Measurements from ENCODE around the gene USP31.
"Not testable (repeated sequence)": the region's sequence is repeated elsewhere in the genome, so short reads cannot be mapped to it uniquely, and the experiment has no call there.

USP31 gene

DNA sequence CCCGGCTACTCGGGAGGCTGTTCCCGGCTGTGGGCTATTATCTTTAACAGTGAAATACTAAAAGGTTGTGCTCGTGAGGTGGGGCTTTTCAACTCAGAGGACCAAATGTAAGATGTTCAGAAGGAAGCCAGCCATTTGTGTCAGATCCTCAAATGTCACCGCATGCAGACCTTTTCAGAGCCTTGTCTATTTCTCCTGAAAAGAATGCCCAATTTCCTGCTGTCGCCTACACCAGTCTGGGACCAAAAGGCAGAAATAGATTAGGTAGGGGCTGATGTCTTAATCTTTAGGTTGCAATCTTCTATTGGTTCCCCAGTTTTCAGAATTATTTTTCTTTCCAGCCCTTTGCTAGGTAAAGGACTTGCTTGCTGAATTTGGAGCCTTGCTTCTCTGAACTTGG lies 8.9 kb upstream of the USP31 start:
- DNase-seq = no peak

DNA sequence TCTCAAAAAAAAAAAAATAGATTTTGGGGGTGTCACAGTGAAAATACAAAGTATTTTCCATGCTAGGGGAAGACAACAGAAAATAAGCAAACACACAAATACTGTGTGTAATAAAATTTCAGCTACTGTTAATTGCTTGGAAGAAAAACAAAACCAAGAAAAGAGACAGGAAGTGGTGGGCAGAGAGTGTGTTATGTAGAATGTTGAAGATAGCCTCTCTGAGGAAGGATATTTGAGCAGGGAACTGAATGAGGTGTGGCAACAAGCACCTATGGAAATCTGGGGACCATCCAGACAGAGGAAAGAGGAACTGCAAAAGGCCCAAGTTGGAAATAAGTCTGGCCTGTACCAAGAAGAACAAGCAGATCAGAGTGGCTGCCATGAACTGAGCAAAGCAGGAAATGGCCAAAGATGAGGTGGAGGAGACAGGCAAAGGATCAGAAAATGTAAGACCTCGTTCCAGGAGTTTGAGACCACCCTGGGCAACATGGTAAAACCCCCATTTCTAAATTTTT lies 7.8 kb upstream of the USP31 start:
- DNase-seq = no peak

GRCh38 chr16:23156110-23156509 lies 6.9 kb upstream of the USP31 start:
- no peak for DNase-seq

DNA sequence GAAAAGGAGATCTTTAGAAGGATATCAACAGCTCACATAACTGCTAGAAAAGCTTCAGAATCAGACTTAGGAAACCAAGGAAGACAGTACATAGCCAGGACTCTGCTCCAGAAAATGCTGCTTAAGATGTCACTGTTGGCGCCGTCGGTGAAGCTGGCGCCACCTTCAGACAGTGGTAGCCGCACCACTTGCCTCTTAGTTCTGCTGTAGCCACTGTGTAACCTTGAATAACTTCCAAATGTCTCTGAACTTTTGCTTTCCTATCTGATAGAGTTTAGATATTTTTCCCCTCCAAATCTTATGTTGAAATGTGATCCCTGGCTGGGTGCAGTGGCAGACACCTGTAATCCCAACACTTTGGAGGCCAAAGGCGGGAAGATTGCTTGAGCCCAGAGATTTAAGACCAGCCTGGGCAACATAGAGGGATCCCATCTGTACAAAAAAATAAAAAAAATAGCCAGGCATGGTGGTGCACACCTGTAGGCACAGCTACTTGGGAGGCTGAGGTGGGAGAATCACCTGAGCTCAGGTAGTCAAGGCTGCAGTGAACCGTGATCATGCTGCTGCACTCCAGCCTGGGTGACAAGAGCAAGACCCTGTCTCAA lies 6.3 kb upstream of the USP31 start:
- DNase-seq = peak; percentile 29

DNA sequence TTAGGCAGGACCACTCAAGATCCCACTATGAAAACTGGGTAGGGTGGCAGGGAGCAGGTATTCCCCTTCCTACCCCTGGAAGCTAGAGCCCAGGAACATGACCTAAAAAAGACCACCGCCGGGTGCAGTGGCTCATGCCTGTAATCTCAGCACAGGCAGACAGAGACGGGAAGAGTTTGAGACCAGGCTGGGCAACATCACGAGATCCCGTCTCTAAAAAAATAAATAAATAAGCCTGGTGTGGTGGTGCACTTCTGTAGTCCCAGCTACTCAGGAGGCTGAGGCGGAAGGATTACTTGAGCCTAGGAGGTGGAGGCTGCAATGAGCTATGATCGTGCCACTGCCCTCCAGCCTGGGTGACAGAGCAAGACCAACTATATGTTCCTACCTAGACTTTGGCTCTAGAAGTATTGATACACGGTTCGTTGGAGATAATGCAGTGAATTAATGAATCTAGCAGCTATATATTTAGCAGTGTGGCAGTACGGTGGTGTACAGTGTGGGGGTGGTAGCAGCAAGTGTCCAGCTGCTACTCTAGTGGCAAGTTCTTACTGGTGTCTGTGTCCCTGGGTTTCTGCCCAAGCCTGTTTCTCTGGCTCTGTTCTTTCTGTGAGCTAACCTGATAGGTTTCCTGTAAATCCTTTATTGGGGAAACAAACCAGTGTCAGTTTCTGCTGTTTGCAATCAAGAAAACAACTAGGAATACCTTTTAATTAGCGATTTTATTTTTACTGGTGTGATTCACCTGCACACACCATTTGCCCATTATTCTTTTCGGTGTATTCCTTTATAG lies 3.3 kb upstream of the USP31 start:
- no peak for DNase-seq

GRCh38 chr16:23149993-23150364 lies 727 bp upstream of the USP31 start:
- DNase-seq = no peak

DNA sequence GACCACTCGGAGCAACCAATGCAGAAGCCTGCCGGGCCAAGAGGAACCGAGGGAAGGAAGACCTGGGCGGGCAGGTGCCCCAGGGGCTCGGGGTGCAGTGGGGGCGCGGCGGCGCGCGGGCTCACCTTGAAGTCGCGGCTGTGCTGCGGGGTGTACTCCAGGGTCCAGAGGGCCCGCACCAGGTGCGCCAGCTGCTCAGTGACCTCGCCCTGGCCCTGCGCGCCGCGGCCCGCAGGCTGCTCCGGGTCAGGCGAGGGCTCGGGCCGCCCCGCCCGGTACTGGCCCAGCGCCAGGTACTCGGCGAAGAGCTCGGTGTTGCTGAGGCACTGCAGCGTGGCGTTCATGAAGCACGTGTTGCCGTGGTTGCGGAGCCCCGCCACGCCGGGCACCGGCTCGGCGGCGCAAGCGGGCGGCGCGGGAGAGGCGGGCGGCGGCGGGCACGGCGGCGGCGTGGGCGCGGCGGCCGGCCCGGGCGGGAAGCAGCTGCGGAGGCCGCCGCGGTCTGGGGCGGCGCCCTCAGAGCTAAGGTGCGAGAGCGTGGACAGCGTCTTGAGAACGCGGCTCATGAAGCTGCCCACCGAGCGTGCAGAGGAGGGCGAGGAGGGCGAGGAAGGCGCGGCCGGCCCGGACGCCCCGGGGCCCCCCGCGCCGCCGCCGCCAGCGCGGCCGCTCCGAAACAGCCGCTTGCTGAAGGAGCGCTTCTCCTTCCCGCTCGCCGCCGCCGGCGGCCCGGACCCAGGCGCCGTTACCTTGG lies 562 bp downstream of the USP31 start:
- peak; percentile 52 for DNase-seq

DNA sequence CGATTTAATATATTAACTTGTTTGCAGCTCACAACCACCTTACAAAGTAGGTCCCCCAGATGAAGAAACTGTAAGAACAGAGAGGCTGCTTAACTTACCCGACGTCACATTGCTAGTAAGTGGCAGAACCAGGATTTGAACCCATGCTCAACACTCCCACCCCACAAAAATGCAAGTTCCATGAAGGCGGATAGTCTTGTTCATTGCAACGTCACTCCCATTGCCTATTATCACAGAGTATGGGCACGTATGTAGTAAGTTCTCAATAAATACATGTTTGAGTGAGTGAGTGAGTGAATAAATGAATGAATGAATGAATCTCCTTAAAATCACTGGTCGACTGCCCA lies 1.1 kb downstream of the USP31 start:
- DNase-seq = no peak

DNA sequence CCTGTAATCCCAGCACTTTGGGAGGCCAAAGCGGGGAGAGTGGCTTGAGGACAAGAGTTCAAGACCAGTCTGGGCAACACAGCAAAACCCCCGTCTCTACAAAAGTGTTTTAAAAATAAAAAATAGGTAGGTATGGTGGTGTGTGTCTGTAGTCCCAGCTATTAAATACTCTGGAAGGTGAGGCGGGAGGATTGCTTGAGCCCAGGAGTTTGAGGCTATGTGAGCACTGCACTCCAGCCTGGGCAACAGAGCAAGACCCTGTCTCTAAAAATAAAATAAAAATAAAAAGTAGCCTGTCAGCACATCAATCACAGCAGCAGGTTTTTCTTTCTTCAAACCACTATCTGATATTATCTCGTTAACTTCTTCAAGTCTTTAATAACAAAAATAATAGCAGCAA lies 1.6 kb downstream of the USP31 start:
- no peak for DNase-seq

GRCh38 chr16:23146877-23147601 lies 2.2 kb downstream of the USP31 start:
- DNase-seq = no peak

- no peak for DNase-seq
Observed at GRCh38 chr16:23145608-23146007, 3.6 kb downstream of the USP31 start.

DNA sequence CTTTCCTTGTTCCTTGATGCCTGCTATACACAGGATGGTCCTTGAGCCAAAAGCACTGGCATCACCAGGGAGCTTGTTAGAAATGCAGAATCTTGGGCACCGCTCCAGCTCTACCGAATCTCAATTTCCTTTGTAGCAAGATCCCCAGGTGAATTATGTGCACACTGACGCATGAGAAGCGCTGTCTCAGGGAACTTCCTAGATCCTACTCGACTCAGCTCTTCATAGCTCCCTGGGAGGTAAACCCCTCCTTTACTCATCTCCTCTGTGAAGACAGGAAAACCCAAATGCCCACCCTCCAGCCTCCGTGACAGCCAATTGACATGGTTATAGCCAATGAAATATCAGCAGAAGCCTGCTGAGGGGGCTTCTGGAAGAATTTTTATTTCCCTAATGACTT lies 4.1 kb downstream of the USP31 start:
- no peak for DNase-seq

DNA sequence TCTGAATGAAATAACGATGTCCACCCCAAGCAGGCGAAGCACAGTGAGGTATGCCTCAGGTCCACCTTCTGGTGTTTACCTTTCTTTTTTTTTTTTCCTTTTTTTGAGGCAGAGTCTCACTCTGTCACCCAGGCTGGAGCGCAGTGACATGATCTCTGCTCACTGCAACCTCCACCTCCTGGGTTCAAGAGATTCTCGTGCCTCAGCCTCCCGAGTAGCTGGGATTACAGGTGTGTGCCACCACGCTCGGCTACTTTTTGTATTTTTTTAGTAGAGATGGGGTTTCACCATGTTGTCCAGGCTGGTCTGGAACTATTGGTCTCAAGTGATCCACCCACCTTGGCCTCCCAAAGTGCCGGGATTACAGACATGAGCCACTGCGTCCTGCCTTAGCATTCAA lies 4.9 kb downstream of the USP31 start:
- DNase-seq = not testable (repeated sequence)

DNA sequence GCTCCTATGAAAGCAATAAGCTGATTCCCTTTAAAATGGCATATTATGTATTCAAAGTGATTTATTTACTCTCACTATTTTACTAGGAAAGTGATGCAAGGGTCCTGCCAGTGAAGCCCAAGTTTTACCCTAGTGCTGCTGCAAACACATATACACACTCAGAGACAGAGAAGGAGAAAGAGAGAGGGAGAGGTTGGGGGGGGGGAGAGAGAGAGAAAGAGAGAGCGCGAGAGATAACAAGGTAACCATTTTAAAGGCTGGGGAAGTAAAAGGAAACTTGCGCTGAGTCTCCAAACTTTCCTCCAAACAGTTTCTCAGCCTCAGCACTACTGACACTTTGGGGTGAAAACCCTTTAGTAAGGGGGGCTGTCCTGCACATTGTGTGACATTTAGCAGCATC lies 5.9 kb downstream of the USP31 start:
- no peak for DNase-seq

DNA sequence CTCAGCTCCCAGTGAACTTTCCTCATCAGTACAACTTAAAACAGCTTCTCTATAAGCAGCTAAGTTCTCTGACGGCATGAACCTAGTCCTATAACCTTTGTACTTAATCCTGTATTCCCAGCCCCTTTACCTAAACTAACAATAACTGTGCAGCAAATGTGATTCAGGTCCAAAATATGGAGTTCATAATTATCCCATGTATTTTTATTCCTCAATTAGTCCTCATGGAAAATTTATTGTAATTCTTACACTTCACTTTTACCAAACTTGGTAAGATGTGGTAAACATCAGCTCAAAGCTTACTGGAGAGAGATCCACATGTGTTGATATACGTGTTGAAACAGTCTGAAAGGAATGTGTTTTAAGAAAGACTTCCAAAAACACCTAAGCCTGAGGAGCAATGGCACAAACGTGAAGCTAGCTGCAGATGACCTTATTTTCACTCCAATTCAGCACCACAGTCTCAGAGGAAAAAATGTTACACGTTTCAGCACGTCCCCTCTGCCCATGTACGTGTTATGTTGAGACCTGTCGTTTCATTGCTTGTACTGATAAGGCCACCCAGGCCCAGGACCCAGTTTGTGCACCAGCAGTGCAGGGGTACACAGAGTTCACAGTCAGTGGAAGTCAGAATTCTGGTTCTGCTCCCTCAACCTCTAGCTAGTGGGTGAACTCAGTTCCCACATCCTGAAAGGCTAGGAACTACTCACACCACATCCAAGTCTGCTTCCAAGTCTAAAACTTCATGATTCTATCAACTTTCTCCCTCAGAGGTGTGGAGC lies 7.1 kb downstream of the USP31 start:
- DNase-seq = no peak

DNA sequence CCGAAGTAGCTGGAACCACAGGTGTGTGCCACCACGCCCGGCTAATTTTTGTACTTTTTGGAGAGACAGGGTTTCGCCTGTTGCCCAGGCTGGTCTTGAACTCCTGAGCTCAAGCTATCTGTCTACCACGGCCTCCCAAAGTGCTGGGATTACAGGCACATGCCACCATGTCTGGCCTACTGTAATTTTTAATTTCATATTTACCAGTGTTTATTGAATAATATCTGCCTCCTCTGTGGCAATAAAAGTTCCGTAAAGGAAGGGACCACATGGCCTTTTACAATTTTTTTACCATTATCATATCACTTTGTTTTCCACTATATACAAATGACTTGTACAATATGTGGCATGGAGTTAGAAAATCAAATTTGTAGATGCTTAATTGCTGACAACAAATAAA lies 7.8 kb downstream of the USP31 start:
- no peak for DNase-seq

- no peak for DNase-seq
Observed at GRCh38 chr16:23141033-23141432, 8.2 kb downstream of the USP31 start.

DNA sequence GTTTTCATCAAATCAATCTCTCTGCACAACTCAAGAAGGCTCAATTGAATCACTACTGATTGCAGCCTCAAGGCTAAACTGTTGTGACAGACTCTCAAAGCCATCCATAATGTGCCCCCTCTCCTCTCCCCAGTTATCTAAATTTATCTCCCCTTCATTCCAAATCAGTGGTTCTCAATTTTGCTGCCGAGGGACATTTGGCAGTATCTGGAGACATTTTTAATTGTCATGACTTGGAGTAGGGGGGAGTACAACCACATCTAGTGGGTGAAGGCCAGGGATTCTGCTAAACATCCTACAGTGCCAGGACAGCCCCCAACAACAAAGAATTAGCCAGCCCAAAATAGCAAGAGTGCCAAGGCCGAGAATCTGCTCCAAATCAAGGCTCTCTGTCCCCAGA lies 9.1 kb downstream of the USP31 start:
- no peak for DNase-seq

- DNase-seq = no peak
Observed at GRCh38 chr16:23137818-23138217, 11.4 kb downstream of the USP31 start.

- DNase-seq = no peak
Observed at GRCh38 chr16:23137256-23137655, 12.0 kb downstream of the USP31 start.

- no peak for DNase-seq
Observed at GRCh38 chr16:23134274-23134673, 15.0 kb downstream of the USP31 start.

DNA sequence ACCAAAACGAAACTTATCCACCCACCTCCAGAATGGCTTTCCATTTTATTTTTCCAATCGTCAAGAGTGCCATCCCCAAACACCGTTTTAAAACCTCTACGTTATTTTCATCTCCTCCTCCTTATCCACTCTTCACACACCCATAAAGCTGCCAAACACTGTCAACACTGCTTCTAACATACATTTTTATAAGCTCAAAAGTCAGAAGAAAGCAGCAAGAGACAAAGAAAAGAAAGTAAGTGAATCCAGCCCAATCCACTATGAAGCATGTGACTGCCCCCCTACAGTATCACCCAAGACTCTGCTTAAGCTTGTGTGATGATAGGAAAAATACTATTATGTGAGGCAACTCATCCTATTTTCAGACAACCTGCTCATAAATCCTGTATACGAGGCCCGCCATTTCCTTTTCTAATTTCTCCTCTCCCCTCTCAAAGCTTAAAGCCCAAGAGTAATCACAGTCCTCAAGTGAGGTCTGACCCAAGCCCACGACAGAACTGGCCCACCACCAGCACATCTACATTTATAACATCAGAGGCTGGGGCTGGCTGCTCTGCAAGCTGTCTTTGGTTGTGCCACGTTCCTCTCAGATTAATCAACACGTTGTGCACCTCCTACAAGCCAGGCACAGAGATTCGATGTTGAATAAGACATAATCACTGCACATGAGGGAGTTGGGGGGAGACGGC lies 16.3 kb downstream of the USP31 start:
- no peak for DNase-seq
